HG03571 (cell line): ENCODE measurements around the gene ZNF827.

ENCODE experiments used
- ATAC-seq: cut with Tn5 transposase; IDR thresholded peaks from one replicate; pipeline ENCODE4 v1.9.1; 2021; ENCODE audit not compliant: unreplicated experiment

Gene ZNF827

DNA sequence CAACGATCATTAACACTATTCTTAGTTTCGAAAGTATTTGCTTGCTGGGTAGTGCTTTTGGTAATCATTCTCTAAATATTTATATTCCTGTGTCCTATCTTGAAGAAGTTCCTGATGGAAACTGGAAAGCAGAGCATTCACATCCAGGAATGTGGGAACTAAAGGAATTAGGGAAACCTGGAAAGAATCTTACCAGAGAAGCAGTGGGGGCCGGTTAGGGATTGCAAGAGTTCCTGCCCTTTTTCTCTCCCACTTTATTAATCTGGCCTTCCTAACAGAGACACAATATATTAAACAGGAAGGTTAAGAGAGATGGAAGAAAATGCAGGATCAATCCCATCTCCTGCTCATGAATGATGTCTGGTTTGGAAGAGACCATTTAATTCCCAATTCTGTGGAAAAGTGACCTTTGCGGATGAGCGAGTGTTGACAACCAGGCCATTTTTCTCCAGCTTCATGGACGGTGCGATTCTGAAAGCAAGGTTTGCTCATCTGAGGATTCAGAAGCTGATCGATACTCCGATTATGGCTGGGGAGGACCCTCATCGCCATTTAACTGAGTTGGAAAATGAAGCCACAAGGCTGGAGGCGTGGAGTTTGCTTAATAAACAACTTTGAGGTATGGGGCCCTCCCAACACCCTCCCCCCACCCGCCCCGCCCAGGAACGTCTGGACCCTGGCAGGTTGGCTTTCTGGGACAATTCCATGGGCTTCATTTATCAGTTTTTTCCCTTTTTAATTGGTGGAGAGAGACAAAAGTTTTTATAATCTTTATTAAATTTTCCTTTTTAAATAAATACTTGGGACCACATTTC, 206.4 kb downstream of the ZNF827 start:
- no peak for ATAC-seq

DNA sequence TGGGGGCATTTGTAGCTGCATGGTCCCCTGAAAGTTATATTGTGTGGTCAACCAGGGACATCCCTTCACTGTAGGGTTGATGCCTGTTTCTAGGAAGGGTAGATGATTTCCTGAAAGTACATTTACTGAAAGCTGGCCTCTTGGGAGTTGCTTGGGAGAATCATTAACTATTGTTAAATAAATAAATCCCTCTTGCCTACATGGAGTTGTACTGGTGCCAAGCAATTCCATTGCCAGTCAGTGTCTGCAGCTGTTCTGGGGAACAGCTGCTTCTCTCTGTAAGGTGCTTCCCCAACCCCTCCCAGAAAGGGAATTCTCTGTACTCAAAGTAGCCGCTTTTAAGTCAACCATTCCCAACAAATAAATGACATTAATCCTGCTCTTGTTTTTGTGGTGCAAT, 207.6 kb downstream of the ZNF827 start:
- ATAC-seq: no peak

DNA sequence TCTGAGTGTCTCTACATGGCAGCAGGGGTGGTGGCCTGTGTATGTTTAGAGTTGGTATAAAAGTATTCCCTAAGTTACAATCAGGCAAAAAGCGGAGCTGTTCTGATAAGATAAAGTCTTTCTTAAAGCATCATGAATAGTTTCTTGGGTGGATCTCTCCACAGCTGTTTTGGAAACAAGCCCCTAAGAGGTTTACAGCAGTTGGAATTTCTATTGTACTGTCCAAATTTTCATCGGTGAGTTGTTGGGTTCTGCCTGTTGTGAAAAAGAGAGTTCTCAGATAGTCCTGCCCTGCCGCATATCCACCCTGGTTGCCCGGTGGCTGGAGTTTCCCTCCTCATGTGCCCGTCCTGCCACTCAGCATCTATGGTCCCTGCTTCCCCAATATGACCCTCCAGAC, 208.6 kb downstream of the ZNF827 start:
- no peak for ATAC-seq

DNA sequence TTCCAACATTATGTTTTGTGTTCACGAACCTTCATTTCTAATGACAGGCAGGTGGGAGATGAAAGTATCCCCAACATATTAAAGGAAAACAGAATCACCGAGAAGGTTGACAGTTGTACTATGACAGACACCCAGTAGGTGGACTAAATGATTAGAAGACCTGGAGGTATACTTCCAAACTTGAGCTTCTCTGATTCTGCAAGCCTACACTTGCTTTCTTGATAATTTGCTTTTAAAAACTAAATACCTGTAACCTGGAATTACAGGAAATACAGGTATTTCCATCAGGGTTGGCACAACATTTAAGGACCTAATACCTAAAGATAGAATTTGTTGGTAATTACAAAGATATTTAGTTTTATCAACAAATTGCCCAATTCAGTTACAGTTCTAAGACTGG, 215.3 kb downstream of the ZNF827 start:
- ATAC-seq: no peak

DNA sequence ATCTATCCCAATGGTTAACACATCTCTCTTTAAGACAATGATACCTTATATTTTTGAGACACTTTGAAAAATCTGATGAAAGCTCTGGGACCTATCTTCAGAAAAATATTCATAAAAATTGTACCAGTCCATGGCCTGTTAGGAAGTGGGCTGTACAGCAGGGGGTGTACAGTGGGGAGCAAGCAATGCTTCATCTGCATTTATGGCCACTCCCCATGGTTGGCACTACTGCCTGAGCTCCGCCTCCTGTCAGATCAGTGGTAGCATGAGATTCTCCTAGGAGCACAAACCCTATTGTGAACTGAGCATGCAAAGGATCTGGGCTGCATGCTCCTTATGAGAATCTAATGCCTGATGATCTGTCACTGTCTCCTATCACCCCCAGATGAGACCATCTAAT, 216.1 kb downstream of the ZNF827 start:
- no peak for ATAC-seq

DNA sequence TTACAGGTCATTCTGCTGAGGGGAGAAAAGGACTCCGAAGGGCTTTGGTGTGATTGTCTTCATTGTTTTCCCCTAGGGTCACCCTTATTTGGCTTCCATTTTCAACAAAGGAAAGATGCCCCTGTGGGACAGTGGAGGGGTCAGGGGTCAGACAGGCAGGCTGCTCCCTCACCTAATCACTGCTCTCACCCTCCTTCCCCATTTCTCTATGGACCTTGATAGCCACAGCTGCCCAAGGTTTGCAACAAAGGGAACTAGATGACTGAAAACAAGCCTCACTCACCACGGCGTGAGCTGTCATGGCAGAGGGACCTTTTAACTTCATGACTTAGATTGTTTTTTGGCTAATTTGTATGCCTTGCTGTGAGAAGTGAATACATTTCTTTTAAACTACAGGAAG, 218.0 kb downstream of the ZNF827 start:
- peak; percentile 14 for ATAC-seq

DNA sequence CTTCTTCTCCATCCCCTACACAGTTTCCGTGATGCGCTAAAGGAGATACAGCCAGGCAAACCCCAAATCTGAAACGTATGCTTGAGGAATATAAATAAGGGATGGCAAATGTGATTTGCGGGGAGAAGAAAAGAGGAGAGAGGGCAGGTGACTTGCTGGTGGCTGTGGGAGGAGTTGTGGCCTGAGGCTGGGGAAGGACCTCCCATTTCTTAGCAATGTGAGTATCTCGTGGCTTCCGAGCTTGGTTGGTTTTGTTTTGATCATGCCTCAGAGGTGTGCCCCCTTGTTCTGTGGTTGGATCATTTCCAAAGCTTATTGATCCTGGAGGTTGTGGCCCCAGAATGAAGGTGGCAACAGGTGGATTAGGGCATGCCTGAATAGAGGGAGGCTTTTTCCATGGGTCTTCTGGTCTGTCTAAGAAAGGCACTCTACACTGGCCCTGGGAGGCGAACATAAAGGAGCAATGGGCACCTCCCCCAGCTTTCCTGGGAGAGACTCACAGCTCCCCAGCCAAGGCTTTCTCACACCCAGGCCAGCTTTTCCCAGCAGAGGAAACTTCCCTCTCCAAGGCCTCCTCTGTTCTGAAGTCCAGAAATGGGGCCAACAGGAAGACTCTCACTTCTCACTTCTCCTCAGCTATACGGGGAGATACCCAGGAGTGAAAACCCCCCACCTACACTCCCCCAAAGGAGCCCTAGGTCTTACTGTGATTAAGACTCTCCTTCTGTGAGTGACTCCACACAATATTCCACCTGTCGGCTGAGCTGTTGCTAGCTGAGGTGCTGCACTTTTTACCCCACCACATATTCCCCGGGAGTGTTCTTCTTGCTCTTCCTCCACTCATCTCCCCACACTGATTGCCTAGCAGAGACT, 218.6 kb downstream of the ZNF827 start:
- peak; percentile 68 for ATAC-seq

DNA sequence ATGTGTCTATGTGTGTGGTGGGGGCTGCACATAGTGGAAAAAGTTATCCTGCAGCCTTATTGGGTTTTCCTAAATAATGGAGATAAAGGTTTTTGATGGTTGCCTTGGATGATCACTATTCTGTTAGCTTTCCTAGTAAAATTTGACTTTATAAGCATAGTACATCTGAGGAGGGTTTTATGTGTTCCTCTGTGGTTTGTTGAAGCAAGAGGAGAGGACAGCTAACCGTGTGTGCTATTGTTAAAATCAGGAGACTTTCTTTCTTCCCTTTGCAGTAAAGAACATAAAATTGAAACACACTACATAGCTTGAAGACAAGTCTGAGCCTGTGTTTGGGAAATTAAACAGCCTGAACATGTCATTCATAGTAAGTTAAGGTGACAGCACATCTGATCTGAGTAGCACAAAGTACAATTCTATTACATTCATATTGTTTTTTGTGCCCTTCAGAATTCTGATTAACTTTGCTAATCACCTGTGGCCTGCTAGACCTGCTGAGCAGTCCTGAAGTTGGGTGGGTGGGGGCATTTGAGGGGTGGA, 221.9 kb downstream of the ZNF827 start:
- ATAC-seq: no peak

DNA sequence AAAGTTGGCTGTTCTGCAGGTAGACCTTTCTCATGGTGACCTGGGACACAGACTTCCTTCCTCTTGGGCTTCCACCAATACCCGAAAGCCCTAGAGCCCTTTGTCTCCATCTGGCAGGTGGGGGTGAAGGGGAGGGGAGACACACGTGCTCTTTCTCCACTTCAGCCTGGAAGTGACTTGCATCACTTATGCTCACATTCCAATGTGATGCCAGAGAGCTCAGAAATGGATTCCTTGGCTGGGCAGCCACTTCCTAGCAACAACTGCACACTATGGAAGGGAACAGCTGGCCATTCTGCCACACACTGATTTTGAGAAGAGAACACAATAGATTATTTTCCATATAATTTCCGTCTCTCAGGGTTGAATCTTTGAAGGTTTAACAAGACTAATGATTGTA, 222.4 kb downstream of the ZNF827 start:
- no peak for ATAC-seq

DNA sequence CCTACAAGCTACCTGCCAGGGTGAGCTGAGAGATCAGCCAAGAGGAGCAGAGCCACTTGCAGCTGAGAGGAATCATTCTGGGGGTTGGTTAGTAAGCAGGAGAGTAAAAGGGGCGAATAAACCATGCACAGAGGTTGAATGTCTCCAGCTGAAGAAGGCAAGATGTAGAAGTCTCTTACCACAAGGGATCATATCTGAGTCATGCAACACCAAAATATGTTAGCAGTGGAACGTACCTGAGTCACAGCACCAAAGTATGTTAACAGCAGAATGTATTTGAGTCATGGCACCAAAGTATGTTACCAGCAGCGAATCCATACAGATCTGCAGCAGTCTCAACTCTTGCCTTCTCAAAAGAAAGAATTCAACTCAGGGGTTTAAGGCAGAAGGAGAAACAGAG, 228.8 kb downstream of the ZNF827 start:
- ATAC-seq: no peak

DNA sequence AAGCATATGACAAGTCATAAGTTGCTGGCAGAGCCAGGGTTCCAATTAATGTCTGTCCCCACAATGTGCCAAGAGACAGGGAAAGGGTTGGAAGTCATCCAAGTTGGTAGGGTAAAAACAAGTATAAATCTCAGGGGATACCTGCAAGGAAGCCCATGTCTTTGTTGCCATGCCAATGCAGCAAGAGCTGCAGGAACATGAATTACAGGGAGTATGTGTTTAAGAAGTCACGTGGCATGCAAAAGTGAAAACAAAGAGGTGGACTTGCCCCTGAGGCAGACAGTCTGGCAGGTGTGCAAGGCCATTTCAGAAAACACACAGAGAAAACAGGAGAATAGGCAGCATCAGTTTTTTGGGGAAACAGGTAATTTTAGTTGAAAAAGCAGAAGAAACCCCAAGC, 229.3 kb downstream of the ZNF827 start:
- ATAC-seq: no peak
